ENCODE measurements around the gene FAR2. TPM values are rescaled to one million over a fixed set of nuclear protein-coding genes. Genes with fewer than 3 reads are reported as not detected.

Gene FAR2
- polyA plus RNA-seq, 1 of the 3 experiments (the other 2 are of a cell fraction), result 7.4 TPM

GRCh38 chr12:29287622-29288021 is 138.5 kb downstream of the FAR2 start:
- Histone ChIP-seq H3K36me3 (replicated peaks in 1 of 2; ENCODE audit: control insufficient read depth in 1 of 2, insufficient read depth in 2 of 2, low read length in 1 of 2) (peaks cover 0 to 3% of the 10 kb centered on the region in 2 experiments), H3K9ac (no peak overlapping the region), H3K79me2 (ENCODE audit: insufficient read depth) (no peaks in the 10 kb centered on the region), H3K27ac (ENCODE audit: low read depth in 2 of 2, low read length in 1 of 2) (no peak overlapping the region), H3K9me3 (no peaks in the 10 kb centered on the region), H3K4me2 (no peak overlapping the region), H3K27me3 (ENCODE audit: insufficient read depth) (no peaks in the 10 kb centered on the region), H3K4me3 (ENCODE audit: low read depth in 2 of 2, low read length in 1 of 2) (no peak overlapping the region), H2AFZ (ENCODE audit: low read depth) (peak overlapping the region; percentile 60; the same call in 1 of the 2 replicates), H3K4me1 (ENCODE audit: control insufficient read depth in 1 of 2, insufficient read depth in 2 of 2, low read depth in 1 of 2, low read length in 1 of 2) (peaks cover 3 to 15% of the 10 kb centered on the region in 2 experiments; a peak in 2 of 4 replicates), H3K9me2 (no peaks in the 10 kb centered on the region), H4K20me1 (ENCODE audit: insufficient read depth) (no peaks in the 10 kb centered on the region), H3F3A (replicated peaks; ENCODE audit: insufficient read depth) (peaks cover 23% of the 10 kb centered on the region)
- ChIA-PET POLR2A (no interaction called here), CTCF (interaction anchor here (0.7 kb wide), 1 partner anchor 45 kb away, joined by 3 read pairs; no protein-coding TSS in a partner anchor)
- WGBS (ENCODE audit: low lambda C conversion rate), result 28% methylated on average over 1 of the region's 1 CpG
- no peak for DNase-seq
- TF ChIP-seq TCF12 (IDR thresholded peaks at IDR 0.05) (0 out of 2 replicates have a peak, but pooled peaks have one; percentile 6), TEAD4 (IDR thresholded peaks at IDR 0.05; ENCODE audit: borderline replicate concordance, insufficient read depth) (no peak), RXRA (IDR thresholded peaks at IDR 0.05; ENCODE audit: borderline replicate concordance, low read depth) (no peak), JUND (IDR thresholded peaks at IDR 0.05) (no peak), PBX3 (IDR thresholded peaks at IDR 0.05) (no peak), CTCF (IDR thresholded peaks at IDR 0.05) (no peak)

GRCh38 chr12:29288031-29288430 is 139.0 kb downstream of the FAR2 start:
- TF ChIP-seq EZH2phosphoT487 (IDR thresholded peaks at IDR 0.05; ENCODE audit: borderline replicate concordance, low read depth) (no peak), RXRA (IDR thresholded peaks at IDR 0.05; ENCODE audit: borderline replicate concordance, low read depth) (no peak), REST (IDR thresholded peaks at IDR 0.05; ENCODE audit: low read depth, low read length) (no peak), NFIC (IDR thresholded peaks at IDR 0.05; ENCODE audit: borderline replicate concordance) (no peak), ZBTB33 (IDR thresholded peaks at IDR 0.05; ENCODE audit: borderline replicate concordance, low read depth) (no peak), IRF3 (IDR thresholded peaks at IDR 0.05; ENCODE audit: low read depth, low read length) (no peak), ELF1 (IDR thresholded peaks at IDR 0.05) (no peak), USF1 (IDR thresholded peaks at IDR 0.05; ENCODE audit: borderline replicate concordance, low read depth) (no peak), YY1 (IDR thresholded peaks at IDR 0.05; ENCODE audit: low read depth) (no peak), GABPA (IDR thresholded peaks at IDR 0.05; ENCODE audit: low read depth) (no peak)
- Histone ChIP-seq H3K9me2 (no peaks in the 10 kb centered on the region), H3K9ac (no peak overlapping the region), H3K27me3 (ENCODE audit: insufficient read depth) (no peaks in the 10 kb centered on the region), H3K79me2 (ENCODE audit: insufficient read depth) (no peaks in the 10 kb centered on the region), H3K36me3 (replicated peaks in 1 of 2; ENCODE audit: control insufficient read depth in 1 of 2, insufficient read depth in 2 of 2, low read length in 1 of 2) (peaks cover 0 to 3% of the 10 kb centered on the region in 2 experiments), H3K4me1 (ENCODE audit: control insufficient read depth in 1 of 2, insufficient read depth in 2 of 2, low read depth in 1 of 2, low read length in 1 of 2) (peaks cover 0 to 13% of the 10 kb centered on the region in 2 experiments; a peak in 2 of 4 replicates), H3F3A (replicated peaks; ENCODE audit: insufficient read depth) (peaks cover 23% of the 10 kb centered on the region), H3K4me3 (ENCODE audit: low read depth in 2 of 2, low read length in 1 of 2) (no peak overlapping the region), H3K4me2 (no peak overlapping the region), H4K20me1 (ENCODE audit: insufficient read depth) (no peaks in the 10 kb centered on the region), H3K27ac (ENCODE audit: low read depth in 2 of 2, low read length in 1 of 2) (no peak overlapping the region), H2AFZ (ENCODE audit: low read depth) (peak overlapping the region; percentile 60; the same call in 1 of the 2 replicates), H3K9me3 (no peaks in the 10 kb centered on the region)
- ChIA-PET POLR2A (no interaction called here), CTCF (no interaction called here)
- DNase-seq, result no peak
